ENCODE measurements around the gene PRSS57. TPM values are rescaled to one million over a fixed set of nuclear protein-coding genes. Genes with fewer than 3 reads are reported as not detected.
"Not testable (repeated sequence)": the region's sequence is repeated elsewhere in the genome, so short reads cannot be mapped to it uniquely, and the experiment has no call there.

The PRSS57 gene
- total RNA-seq, 1 experiment from 2014 or later, result not detected

DNA sequence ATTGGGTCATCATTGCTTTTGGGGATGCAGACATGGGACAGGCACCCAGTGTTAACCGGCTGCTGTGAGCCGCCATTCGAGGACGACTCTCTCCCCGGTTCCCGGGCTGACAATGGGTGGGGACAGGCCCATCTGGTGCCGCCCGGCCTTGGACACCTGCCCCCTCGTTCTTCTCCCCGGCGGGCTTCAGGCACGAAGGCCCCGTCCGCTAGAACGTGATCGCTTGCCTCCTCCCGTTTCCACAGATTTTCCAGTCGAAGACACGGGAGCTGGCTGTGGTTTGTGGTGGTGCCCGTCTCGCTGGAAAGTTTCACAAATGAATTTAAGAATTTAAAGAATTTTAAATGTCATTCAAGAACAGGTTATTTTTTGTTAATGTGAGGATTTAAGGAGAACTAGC is 15.5 kb upstream of the PRSS57 start:
- Histone ChIP-seq H3K36me3 (no peaks in the 10 kb centered on the region), H3K9me3 (replicated peaks) (no peaks in the 10 kb centered on the region; the same call in 1 of the 2 replicates), H3K4me1 (no peaks in the 10 kb centered on the region), H3K4me3 (no peak overlapping the region), H3K27ac (no peak overlapping the region), H3K27me3 (peaks cover 14% of the 10 kb centered on the region; the same call in 1 of the 2 replicates)
- no peak for DNase-seq

DNA sequence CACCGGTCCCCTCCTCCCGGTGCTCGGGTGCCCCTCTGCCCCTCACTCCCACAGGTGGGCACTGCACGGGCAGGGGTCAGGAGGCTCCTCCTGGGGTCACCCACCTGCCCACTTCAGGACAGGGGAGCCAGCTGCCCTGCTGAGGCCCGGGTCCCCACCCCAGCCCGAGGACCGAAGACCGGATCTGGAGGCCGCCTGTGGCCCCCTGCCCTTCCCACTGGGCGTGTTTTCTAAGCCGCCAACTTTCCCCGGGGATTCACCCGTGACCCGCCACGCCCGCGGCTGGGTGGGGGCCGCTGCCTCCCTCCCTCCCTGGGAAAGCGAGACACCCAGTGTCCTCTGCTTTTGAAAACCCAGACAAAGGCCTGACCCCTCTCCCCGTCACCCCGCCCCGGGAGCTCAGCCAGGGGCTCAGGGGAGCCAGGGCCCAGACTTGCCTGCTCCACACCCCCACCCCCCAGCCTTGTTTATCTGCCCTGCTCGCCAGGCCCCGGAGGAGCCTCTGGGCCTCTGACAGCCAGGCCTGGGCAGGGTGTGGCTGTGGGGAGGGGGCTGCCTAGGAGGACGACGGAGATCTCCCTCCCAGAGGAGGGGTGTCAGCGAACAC is 14.8 kb upstream of the PRSS57 start:
- no peak for DNase-seq
- Histone ChIP-seq H3K27ac (no peak overlapping the region), H3K9me3 (replicated peaks) (no peaks in the 10 kb centered on the region), H3K4me1 (no peaks in the 10 kb centered on the region), H3K36me3 (no peaks in the 10 kb centered on the region), H3K4me3 (peak overlapping the region; percentile 55), H3K27me3 (peaks cover 14% of the 10 kb centered on the region; the same call in 1 of the 2 replicates)

- H3K27me3 ChIP-seq, result peaks cover 14% of the 10 kb centered on the region; the same call in 1 of the 2 replicates
- DNase-seq, result no peak
- H3K36me3 ChIP-seq, result no peaks in the 10 kb centered on the region
- H3K27ac ChIP-seq, result no peak overlapping the region
- peak overlapping the region; percentile 55 for H3K4me3 ChIP-seq
- no peaks in the 10 kb centered on the region for H3K4me1 ChIP-seq
- no peaks in the 10 kb centered on the region for H3K9me3 ChIP-seq (replicated peaks)
These were observed 14.1 kb upstream of the PRSS57 start for GRCh38 chr19:709196-709964.

DNA sequence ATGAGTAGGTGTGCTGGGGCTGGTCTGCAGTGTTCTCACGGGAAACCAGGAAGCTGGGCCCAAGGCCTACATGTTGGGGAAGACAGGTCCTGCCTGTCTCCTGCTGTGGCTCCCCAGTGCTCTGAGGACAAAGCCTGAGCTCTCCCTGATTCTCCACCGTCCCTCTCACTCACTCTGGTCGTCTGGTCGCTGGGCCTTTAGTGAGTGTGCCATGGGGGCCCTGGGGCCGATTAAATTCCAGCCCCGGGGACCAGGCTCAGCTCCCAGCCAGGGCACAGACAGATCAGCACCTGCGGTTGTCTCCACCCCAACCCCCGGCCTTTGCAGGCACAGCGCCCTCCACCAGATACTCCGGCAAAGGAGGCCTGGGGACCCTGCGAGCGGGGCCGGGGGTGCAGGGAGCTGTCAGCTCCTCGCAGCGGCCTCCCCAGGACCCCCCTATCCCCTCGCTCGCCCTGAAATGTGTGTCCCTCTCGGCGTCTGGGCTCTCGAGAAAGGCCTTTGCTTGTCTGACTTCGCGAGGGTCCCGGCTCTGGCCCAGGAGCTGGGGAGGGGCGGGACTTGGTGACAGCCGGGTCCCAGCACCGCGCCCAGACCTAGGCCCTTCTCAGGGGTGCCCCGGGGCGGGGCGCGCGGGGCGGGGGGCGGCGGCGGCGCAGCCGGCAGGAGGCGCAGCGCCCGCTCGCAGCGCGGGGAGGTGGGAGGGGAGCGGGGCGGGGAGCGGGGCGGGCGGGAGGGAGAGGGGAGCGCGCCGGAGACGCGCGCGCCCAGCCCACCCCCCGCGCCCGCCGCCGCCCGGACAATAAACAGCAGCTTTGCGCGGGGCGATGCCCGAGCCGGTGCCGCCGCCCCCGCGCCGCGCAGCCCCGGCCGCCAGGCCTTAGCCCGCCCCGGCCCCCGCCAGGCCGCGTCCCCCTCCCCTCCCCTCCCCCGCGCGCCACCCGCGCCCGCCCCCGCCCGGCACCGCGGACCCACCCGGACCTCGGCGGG is 13.2 kb upstream of the PRSS57 start, which contains the start of gene PALM:
TSS of gene PALM (plus strand) at position 782 of the 990 bp plus-strand sequence. CDS start 212 bp downstream, outside the sequence.
- peak within 1 kb of the TSS; percentile 55 for H3K4me3 ChIP-seq
- peak in 1 of 2 experiments; percentile 40 for DNase-seq
- H3K9me3 ChIP-seq (replicated peaks), result no peaks in the 10 kb centered on the region
- no peaks in the 10 kb centered on the region for H3K36me3 ChIP-seq
- H3K4me1 ChIP-seq, result no peaks in the 10 kb centered on the region
- no peak within 1 kb of the TSS for H3K27ac ChIP-seq
- peaks cover 14% of the 10 kb centered on the region; the same call in 1 of the 2 replicates for H3K27me3 ChIP-seq

GRCh38 chr19:704447-704741 is 9.1 kb upstream of the PRSS57 start:
- Histone ChIP-seq H3K36me3 (no peaks in the 10 kb centered on the region), H3K4me1 (no peaks in the 10 kb centered on the region)
- DNase-seq, result no peak

GRCh38 chr19:703651-704446 is 8.6 kb upstream of the PRSS57 start:
- no peaks in the 10 kb centered on the region for H3K4me1 ChIP-seq
- H3K27ac ChIP-seq, result no peak overlapping the region
- no peak overlapping the region for H3K4me3 ChIP-seq
- no peaks in the 10 kb centered on the region for H3K27me3 ChIP-seq
- DNase-seq, result peak; percentile 41 to 46
- no peaks in the 10 kb centered on the region for H3K36me3 ChIP-seq
- H3K9me3 ChIP-seq (replicated peaks), result no peaks in the 10 kb centered on the region

More at GRCh38 chr19:704447-704741, 9.1 kb upstream of the PRSS57 start:
- Histone ChIP-seq H3K27ac (no peak overlapping the region), H3K4me3 (no peak overlapping the region), H3K27me3 (no peaks in the 10 kb centered on the region), H3K9me3 (replicated peaks) (no peaks in the 10 kb centered on the region)

DNA sequence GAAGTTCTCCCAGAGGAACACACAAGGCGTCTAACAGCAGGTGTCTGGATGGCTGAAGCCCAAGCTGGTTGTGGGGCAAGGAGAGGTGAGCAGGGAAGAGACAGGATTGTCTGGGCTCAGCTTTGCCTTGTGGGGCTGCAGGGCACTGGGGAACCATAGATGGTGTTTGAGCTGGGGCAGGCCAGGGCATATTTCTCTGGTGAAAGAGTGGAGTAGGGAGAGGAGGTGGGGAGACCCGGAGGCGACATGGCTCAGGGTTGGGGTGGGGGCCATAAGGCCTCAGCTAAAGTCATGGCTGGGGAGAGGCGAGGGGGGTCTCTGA is 8.0 kb upstream of the PRSS57 start:
- no peak overlapping the region for H3K4me3 ChIP-seq
- H3K27me3 ChIP-seq, result no peaks in the 10 kb centered on the region
- H3K4me1 ChIP-seq, result no peaks in the 10 kb centered on the region
- H3K9me3 ChIP-seq (replicated peaks), result no peaks in the 10 kb centered on the region
- H3K36me3 ChIP-seq, result no peaks in the 10 kb centered on the region
- H3K27ac ChIP-seq, result no peak overlapping the region
- no peak for DNase-seq

GRCh38 chr19:702847-703246 is 7.6 kb upstream of the PRSS57 start:
- H3K9me3 ChIP-seq (replicated peaks); DNase-seq; H3K27ac ChIP-seq; H3K4me3 ChIP-seq; H3K36me3 ChIP-seq; H3K27me3 ChIP-seq; H3K4me1 ChIP-seq: not testable (repeated sequence)

DNA sequence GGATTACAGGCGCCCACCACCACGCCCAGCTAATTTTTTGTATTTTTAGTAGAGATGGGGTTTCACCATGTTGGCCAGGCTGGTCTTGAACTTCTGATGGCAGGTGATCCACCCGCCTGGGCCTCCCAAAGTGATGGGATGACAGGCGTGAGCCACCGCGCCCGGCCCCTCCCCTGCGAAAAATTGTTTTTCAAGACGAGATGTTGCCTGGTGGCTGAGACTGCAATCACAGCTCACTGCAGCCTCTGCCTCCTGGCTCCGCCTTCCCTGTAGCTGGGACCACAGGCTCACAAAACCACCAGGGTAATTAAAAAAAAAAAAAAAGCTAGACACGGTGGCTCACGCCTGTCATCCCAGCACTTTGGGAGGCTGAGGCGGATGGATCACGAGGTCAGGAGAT is 4.6 kb upstream of the PRSS57 start:
- not testable (repeated sequence) for H3K4me1 ChIP-seq; H3K36me3 ChIP-seq; H3K4me3 ChIP-seq; H3K27ac ChIP-seq; H3K27me3 ChIP-seq; DNase-seq; H3K9me3 ChIP-seq (replicated peaks)

DNA sequence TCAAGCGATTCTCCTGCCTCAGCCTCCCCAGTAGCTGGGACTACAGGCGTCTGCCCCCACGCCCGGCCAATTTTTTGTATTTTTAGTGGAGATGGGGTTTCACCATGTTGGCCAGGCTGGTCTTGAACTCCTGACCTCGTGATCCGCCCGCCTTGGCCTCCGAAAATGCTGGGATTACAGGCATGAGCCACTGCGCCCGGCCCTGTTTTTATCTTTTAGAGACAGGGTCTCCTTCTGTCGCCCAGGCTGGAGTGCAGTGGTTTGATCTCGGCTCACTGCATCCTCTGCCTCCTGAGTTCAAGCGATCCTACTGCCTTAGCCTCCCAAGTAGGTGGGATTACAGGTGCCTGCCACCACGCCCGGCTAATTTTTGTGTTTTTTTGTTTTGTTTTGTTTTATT is 3.3 kb upstream of the PRSS57 start:
- not testable (repeated sequence) for H3K27ac ChIP-seq; H3K4me1 ChIP-seq; H3K36me3 ChIP-seq; H3K4me3 ChIP-seq; DNase-seq; H3K27me3 ChIP-seq; H3K9me3 ChIP-seq (replicated peaks)

GRCh38 chr19:694481-695351 is 536 bp downstream of the PRSS57 start:
- H3K27me3 ChIP-seq, result 0 out of 2 replicates have a peak, but pooled peaks cover 3% of the 10 kb centered on the region
- H3K27ac ChIP-seq, result no peak overlapping the region
- H3K4me3 ChIP-seq, result no peak overlapping the region
- DNase-seq, result no peak
- H3K36me3 ChIP-seq, result no peaks in the 10 kb centered on the region
- no peaks in the 10 kb centered on the region for H3K4me1 ChIP-seq
- H3K9me3 ChIP-seq (replicated peaks), result no peaks in the 10 kb centered on the region

GRCh38 chr19:690203-690602 is 5.0 kb downstream of the PRSS57 start:
- no peak overlapping the region for H3K27ac ChIP-seq
- no peak overlapping the region for H3K4me3 ChIP-seq
- 0 out of 2 replicates have a peak, but pooled peaks cover 3% of the 10 kb centered on the region for H3K27me3 ChIP-seq
- H3K4me1 ChIP-seq, result no peaks in the 10 kb centered on the region
- H3K36me3 ChIP-seq, result no peaks in the 10 kb centered on the region
- DNase-seq, result no peak
- no peaks in the 10 kb centered on the region for H3K9me3 ChIP-seq (replicated peaks)

- Histone ChIP-seq H3K4me3 (no peak overlapping the region), H3K36me3 (no peaks in the 10 kb centered on the region), H3K27ac (no peak overlapping the region), H3K4me1 (no peaks in the 10 kb centered on the region), H3K9me3 (replicated peaks) (no peaks in the 10 kb centered on the region), H3K27me3 (no peaks in the 10 kb centered on the region)
- no peak for DNase-seq
These were observed 6.3 kb downstream of the PRSS57 start for GRCh38 chr19:688992-689391.
